ENCODE results near the gene ZDHHC7. TPM values are rescaled to one million over a fixed set of nuclear protein-coding genes. Genes with fewer than 3 reads are reported as not detected.
A peak's percentile ranks its signal among the peaks of the same experiment; 100 is the strongest.

Gene ZDHHC7
- total and polyA plus RNA-seq, 9 of the 15 experiments (the other 6 are each of a cell fraction or from before 2014, with no cell fraction given): 1.7 to 49.7 (median 37.4) TPM

GRCh38 chr16:84953190-84953746 is 58.1 kb downstream of the ZDHHC7 start (continued):
- peak; percentile 3; the same call in 1 of the 2 replicates for TF ChIP-seq MGA (IDR thresholded peaks at IDR 0.05)
- no peak for TF ChIP-seq STAT5A (IDR thresholded peaks at IDR 0.05; ENCODE audit: borderline replicate concordance, low read length)
- TF ChIP-seq ZNF24 (IDR thresholded peaks at IDR 0.05): no peak
- TF ChIP-seq CBX5 (IDR thresholded peaks at IDR 0.05; ENCODE audit: borderline replicate concordance, low read depth): no peak
- TF ChIP-seq ZNF507 (tag; conservative IDR thresholded peaks at IDR 0.05): no peak
- TF ChIP-seq RFX1 (IDR thresholded peaks at IDR 0.05): no peak
- no peak for TF ChIP-seq ZNF444 (CRISPR knock-in tag; IDR thresholded peaks at IDR 0.05)
- TF ChIP-seq NFE2L1 (tag; IDR thresholded peaks at IDR 0.05; ENCODE audit: borderline replicate concordance, low read depth): no peak
- no peak for TF ChIP-seq HINFP (tag; conservative IDR thresholded peaks at IDR 0.05; ENCODE audit: low read depth)
- TF ChIP-seq EP300 (IDR thresholded peaks at IDR 0.05; ENCODE audit: low read length): no peak
- TF ChIP-seq ZNF830 (CRISPR knock-in tag; IDR thresholded peaks at IDR 0.05): no peak
- TF ChIP-seq KDM1A (IDR thresholded peaks at IDR 0.05): no peak

Data from K562 (cell line).